K562 treated with DMSO at 1 percent for 48 hours (cell line): ENCODE data around the gene ACP7. TPM values are rescaled to one million over a fixed set of nuclear protein-coding genes. Genes with fewer than 3 reads are reported as not detected.

Experiments
- total RNA-seq: library from RNA; unstranded; fragments of 300-600 nt; gene quantifications from 2 replicates; pipeline ENCODE4 v1.2.3, GENCODE V29; 2022; ENCODE audit warnings: low replicate concordance; ENCODE audit errors: extremely low read depth

Gene ACP7, protein sequence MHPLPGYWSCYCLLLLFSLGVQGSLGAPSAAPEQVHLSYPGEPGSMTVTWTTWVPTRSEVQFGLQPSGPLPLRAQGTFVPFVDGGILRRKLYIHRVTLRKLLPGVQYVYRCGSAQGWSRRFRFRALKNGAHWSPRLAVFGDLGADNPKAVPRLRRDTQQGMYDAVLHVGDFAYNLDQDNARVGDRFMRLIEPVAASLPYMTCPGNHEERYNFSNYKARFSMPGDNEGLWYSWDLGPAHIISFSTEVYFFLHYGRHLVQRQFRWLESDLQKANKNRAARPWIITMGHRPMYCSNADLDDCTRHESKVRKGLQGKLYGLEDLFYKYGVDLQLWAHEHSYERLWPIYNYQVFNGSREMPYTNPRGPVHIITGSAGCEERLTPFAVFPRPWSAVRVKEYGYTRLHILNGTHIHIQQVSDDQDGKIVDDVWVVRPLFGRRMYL
- total RNA-seq: not detected in 2 replicates

DNA sequence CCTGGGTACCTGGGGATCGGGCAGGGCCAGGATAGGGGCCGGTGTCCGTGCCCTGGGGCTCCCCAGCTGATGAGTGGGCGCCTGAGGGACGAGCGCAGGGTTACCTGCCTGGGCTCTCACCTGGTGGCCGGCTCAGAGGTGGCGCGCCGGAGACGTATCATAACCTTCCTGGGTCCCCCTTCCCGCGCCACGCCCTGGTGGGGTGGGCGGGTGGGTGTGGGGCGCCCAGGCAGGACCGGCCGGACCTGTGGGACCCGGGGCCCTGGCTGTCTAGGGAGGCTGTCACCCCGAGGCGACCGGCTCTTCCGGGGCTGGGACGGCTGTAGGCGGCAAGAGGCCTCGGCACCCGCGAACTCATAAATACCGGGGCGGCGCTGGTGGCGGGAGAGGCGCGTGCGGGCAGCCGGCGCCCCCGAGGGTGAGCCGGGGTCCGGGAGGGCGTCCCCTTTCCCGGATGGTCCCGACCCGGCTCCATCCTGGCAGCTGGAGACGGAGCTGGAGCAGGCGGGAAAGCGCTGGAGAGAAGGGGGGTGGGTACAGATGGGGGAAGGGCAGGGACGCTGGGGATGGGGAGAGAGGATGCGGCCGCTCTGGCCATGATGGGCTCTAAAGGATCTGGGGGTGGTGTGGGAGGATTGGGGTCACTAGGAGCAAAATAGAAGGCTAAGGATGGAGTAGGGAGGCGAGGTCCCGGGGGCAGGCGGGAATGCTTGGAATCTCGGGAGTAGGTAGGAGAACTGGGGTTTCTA lies at the start of gene ACP7:
ACP7 (plus strand) TSS at position 386 of the 749 bp plus-strand sequence. CDS start 902 bp downstream, outside the sequence.

DNA sequence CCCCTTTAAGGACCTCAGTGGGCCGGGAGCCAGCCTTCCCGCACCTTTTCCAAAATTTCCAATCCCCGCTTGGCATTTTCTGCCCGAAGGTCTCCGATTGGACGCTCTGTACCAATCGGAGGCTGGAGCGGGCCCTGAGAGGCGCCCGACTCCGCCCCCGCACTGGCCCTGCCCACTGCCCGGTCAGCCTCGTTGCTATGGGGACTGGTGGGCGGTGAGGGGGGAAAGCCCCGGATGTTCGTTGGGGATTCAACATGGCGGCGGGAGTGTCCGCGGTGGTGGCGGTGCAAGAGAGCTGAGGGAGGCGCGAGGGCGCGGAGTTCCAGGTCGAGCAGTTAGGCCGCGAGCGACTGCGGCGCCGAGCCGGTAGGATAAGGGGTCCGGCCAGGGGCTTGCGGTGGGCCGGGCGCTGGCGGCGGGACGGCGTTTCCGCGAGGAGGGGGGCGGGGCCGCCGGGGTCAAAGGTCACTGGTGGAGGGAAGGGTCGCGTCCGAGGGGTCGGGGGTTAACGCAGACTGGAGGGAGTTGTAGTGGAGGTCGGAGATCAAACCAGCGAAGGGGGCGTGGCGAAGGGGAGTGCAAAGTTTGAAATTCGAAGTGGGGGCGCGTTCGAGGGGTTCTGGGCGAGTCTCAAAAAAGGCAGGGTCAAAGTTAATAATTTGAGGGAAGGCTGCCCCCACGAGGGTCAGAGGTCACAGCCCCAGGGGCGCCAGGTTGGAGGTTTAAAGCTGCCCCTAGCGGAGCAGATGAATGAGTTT lies 41.6 kb downstream of the ACP7 start, which contains the start of gene PAK4:
PAK4 (plus strand) TSS at position 233 of the 758 bp plus-strand sequence. CDS start 43,768 bp downstream, outside the sequence.

Other genes with a start within 250 kb of the ACP7 start
- gene HNRNPL, start 234.4 kb upstream of the ACP7 start, total RNA-seq: not detected in 2 replicates
- not detected in 2 replicates for gene RINL, start 206.1 kb upstream of the ACP7 start, total RNA-seq
- gene SIRT2, start 184.8 kb upstream of the ACP7 start, total RNA-seq: not detected in 2 replicates
- not detected in 2 replicates for gene NFKBIB, start 184.4 kb upstream of the ACP7 start, total RNA-seq
- gene CCER2, start 172.2 kb upstream of the ACP7 start, total RNA-seq: not detected in 2 replicates
- gene SARS2, start 153.6 kb upstream of the ACP7 start, total RNA-seq: not detected in 2 replicates
- not detected in 2 replicates for gene MRPS12, start 153.4 kb upstream of the ACP7 start, total RNA-seq
- not detected in 2 replicates for gene FBXO17, start 108.6 kb upstream of the ACP7 start, total RNA-seq
- not detected in 2 replicates for gene FBXO27, start 51.8 kb upstream of the ACP7 start, total RNA-seq
- gene PAK4, start 41.4 kb downstream of the ACP7 start, total RNA-seq: 243 TPM in 1 of 2 replicates, not detected in the other
- not detected in 2 replicates for gene NCCRP1, start 112.6 kb downstream of the ACP7 start, total RNA-seq
- not detected in 2 replicates for gene SYCN, start 119.9 kb downstream of the ACP7 start, total RNA-seq
- not detected in 2 replicates for gene IFNL3, start 160.6 kb downstream of the ACP7 start, total RNA-seq
- not detected in 2 replicates for gene IFNL4, start 164.5 kb downstream of the ACP7 start, total RNA-seq
- not detected in 2 replicates for gene IFNL2, start 184.0 kb downstream of the ACP7 start, total RNA-seq
- gene IFNL1, start 212.0 kb downstream of the ACP7 start, total RNA-seq: not detected in 2 replicates
- gene LRFN1, start 236.5 kb downstream of the ACP7 start, total RNA-seq: not detected in 2 replicates